Panc1 (cell line): ENCODE data around the gene P4HTM. TPM values are rescaled to one million over a fixed set of nuclear protein-coding genes. Genes with fewer than 3 reads are reported as not detected.

Experiments
- ATAC-seq: fragments of 200-7000 bp; cut with Tn5 transposase; 2 replicates; pipeline ENCODE4 v1.9.1; 2020; ENCODE audit warnings: mild to moderate bottlenecking, moderate library complexity
- BruUV-seq: library from RNA; stranded (reverse); fragments of 400-500 nt; replicated peaks from 2 replicates; lab custom pipeline; 2021; lab: Mats Ljungman, UMichigan
- CTCF ChIA-PET: fragments of 300-600 bp; sonication (Branson Sonifier 250); formaldehyde crosslinking; loops from one replicate; lab custom pipeline; 2022; ENCODE audit warnings: antibody characterized with exemption; lab: Charles Lee
- POLR2A ChIA-PET: fragments of 300-600 bp; sonication (Branson Sonifier 250); formaldehyde crosslinking; loops from one replicate; lab custom pipeline; 2022; ENCODE audit warnings: antibody characterized with exemption; lab: Charles Lee
- DNase-seq: peaks from one replicate; pipeline ENCODE4 v3.0.0-alpha.2; 2010; ENCODE audit warnings: low read depth, low spot score
- H3K27ac ChIP-seq: 2 replicates; pipeline ENCODE4 v1.5.1; 2011; ENCODE audit warnings: mild to moderate bottlenecking, low read length, inconsistent platforms
- H3K27me3 ChIP-seq: fragments of 200-500 bp; sonication (Bioruptor generic); 2 replicates; pipeline ENCODE4 v1.6.0; 2014; ENCODE audit warnings: low read length, inconsistent platforms; ENCODE audit not compliant: control insufficient read depth, insufficient read depth
- H3K36me3 ChIP-seq: fragments of 200-500 bp; sonication (Bioruptor generic); 2 replicates; pipeline ENCODE4 v1.5.1; 2014; ENCODE audit warnings: inconsistent platforms, mild to moderate bottlenecking, low read length, moderate library complexity; ENCODE audit not compliant: control insufficient read depth, insufficient read depth
- H3K4me1 ChIP-seq: 2 replicates; pipeline ENCODE4 v1.5.1; 2011; ENCODE audit warnings: inconsistent platforms, mild to moderate bottlenecking, low read length, moderate library complexity; ENCODE audit not compliant: control insufficient read depth, insufficient read depth
- H3K4me3 ChIP-seq, 2 experiments: 2 replicates each; pipeline ENCODE4 v1.5.1; 2011 to 2012; ENCODE audit warnings: low read depth in 2 of 2, low read length in 2 of 2, mild to moderate bottlenecking in 2 of 2, inconsistent platforms in 1 of 2, moderate library complexity in 1 of 2
- H3K9me3 ChIP-seq: fragments of 200-500 bp; sonication (Bioruptor generic); 2 replicates; pipeline ENCODE4 v1.5.1; 2014; ENCODE audit warnings: low read depth, mild to moderate bottlenecking, inconsistent platforms, low read length, moderate library complexity; ENCODE audit not compliant: control insufficient read depth, insufficient read depth
- CTCF ChIP-seq: fragments of 450-650 bp; IDR thresholded peaks from 2 replicates; pipeline ENCODE4 v1.5.1; 2017; ENCODE audit warnings: mild to moderate bottlenecking
- POLR2AphosphoS5 ChIP-seq: IDR thresholded peaks from 2 replicates; pipeline ENCODE4 v1.6.1; 2012; ENCODE audit warnings: mild to moderate bottlenecking, low read depth, low read length, moderate library complexity
- REST ChIP-seq, 2 experiments: IDR thresholded peaks; 2 replicates each; pipeline ENCODE4 v1.6.1; 2011 to 2012; ENCODE audit warnings: low read depth in 2 of 2, control low read depth in 1 of 2, low read length in 1 of 2, mild to moderate bottlenecking in 1 of 2, moderate library complexity in 1 of 2; ENCODE audit not compliant: insufficient read depth in 1 of 2
- SIN3A ChIP-seq: IDR thresholded peaks from 2 replicates; pipeline ENCODE4 v1.6.1; 2012; ENCODE audit warnings: low read depth, mild to moderate bottlenecking, low read length, moderate library complexity, borderline replicate concordance; ENCODE audit not compliant: insufficient read depth
- TCF7L2 ChIP-seq: IDR thresholded peaks from 2 replicates; pipeline ENCODE4 v1.6.1; 2011; ENCODE audit warnings: mild to moderate bottlenecking, low read depth, low read length, inconsistent platforms
- in situ Hi-C: cut with HindIII; loops from 2 replicates; pipeline ENCODE4 v1.10.0; 2016; ENCODE audit warnings: low sequenced_read_pairs, low pct_unique_long_range_greater_than_20kb
- intact Hi-C: fragments of 100-400 bp; cut with micrococcal nuclease; formaldehyde crosslinking; loops from one replicate; pipeline ENCODE4 v1.10.0; 2022; ENCODE audit not compliant: unreplicated experiment
- total RNA-seq: library from RNA; stranded (reverse); gene quantifications from one replicate; pipeline ENCODE4 v1.2.1, GENCODE V29; 2021; ENCODE audit not compliant: unreplicated experiment

Gene P4HTM
- total RNA-seq, 1 experiment from 2014 or later = 28.3 TPM

- ChIA-PET CTCF (no interaction called here), POLR2A (interaction anchor here (0.8 kb wide), 1 partner anchor 76 kb away, joined by 3 read pairs; no protein-coding TSS in a partner anchor)
- Histone ChIP-seq H3K36me3 (peaks cover 7% of the 10 kb centered on the region; the same call in 1 of the 2 replicates), H3K4me1 (peaks cover 13% of the 10 kb centered on the region), H3K9me3 (no peaks in the 10 kb centered on the region), H3K27me3 (no peaks in the 10 kb centered on the region), H3K4me3 (peak overlapping the region; percentile 71 to 90), H3K27ac (peak overlapping the region; percentile 97)
- in situ Hi-C loops = no loop called here
- DNase-seq = no peak
- BruUV-seq = no TSS peak
- peak; percentile 6; the same call in 1 of the 2 replicates for ATAC-seq
- TF ChIP-seq REST (IDR thresholded peaks at IDR 0.05; ENCODE audit: insufficient read depth in 1 of 2, low read depth in 2 of 2, low read length in 1 of 2) (no peak), POLR2AphosphoS5 (peak; percentile 66)
- intact Hi-C loops = no loop called here
These were observed 28.6 kb downstream of the P4HTM start for GRCh38 chr3:49018707-49019006.

GRCh38 chr3:49019941-49020329 lies 29.9 kb downstream of the P4HTM start:
- intact Hi-C loops = no loop called here

More at GRCh38 chr3:49019941-49020329, 29.9 kb downstream of the P4HTM start:
- ChIA-PET CTCF (no interaction called here), POLR2A (interaction anchor here (0.6 to 0.8 kb wide), 2 partner anchors 30 to 39 kb away, joined by 3 to 6 read pairs; partner anchors contain the start of gene P4HTM)
- peak overlapping the region; percentile 71 to 90 for H3K4me3 ChIP-seq
- TF ChIP-seq POLR2AphosphoS5 (no peak), REST (IDR thresholded peaks at IDR 0.05; ENCODE audit: insufficient read depth in 1 of 2, low read depth in 2 of 2, low read length in 1 of 2) (no peak), CTCF (no peak), TCF7L2 (no peak), SIN3A (no peak)
- H3K27ac ChIP-seq = peak overlapping the region; percentile 97
- DNase-seq = no peak
- in situ Hi-C loops = no loop called here
- H3K27me3 ChIP-seq = no peaks in the 10 kb centered on the region
- ATAC-seq = no peak
- H3K9me3 ChIP-seq = no peaks in the 10 kb centered on the region
- no TSS peak for BruUV-seq
- peaks cover 9% of the 10 kb centered on the region; the same call in 1 of the 2 replicates for H3K36me3 ChIP-seq
- peaks cover 19% of the 10 kb centered on the region for H3K4me1 ChIP-seq
